PC-3 (cell line): ENCODE results near the gene INPP5D. TPM values are rescaled to one million over a fixed set of nuclear protein-coding genes. Genes with fewer than 3 reads are reported as not detected.

ENCODE experiments used
- ATAC-seq: fragments of 200-7000 bp; cut with Tn5 transposase; 2 replicates; pipeline ENCODE4 v1.9.1; 2020; ENCODE audit warnings: mild to moderate bottlenecking, moderate library complexity
- BruUV-seq: library from RNA; stranded (reverse); fragments of 400-500 nt; replicated peaks from 2 replicates; lab custom pipeline; 2021; lab: Mats Ljungman, UMichigan
- CTCF ChIA-PET: fragments of 300-600 bp; sonication (Branson Sonifier 250); formaldehyde crosslinking; loops from one replicate; lab custom pipeline; 2022; ENCODE audit warnings: antibody characterized with exemption; lab: Charles Lee
- POLR2A ChIA-PET: fragments of 300-600 bp; sonication (Branson Sonifier 250); formaldehyde crosslinking; loops from one replicate; lab custom pipeline; 2022; ENCODE audit warnings: antibody characterized with exemption; ENCODE audit not compliant: unreplicated experiment; lab: Charles Lee
- DNase-seq: peaks from one replicate; pipeline ENCODE4 v3.0.0-alpha.2; 2015
- H2AFZ ChIP-seq: fragments of 300-600 bp; sonication (generic); 2 replicates; pipeline ENCODE4 v1.6.0; 2016; ENCODE audit warnings: antibody characterized with exemption, low read length
- H3F3A ChIP-seq: fragments of 300-600 bp; sonication (generic); one replicate; pipeline ENCODE4 v1.6.0; 2017; ENCODE audit warnings: antibody characterized with exemption, low read length, control low read depth, mild to moderate bottlenecking; ENCODE audit not compliant: unreplicated experiment
- H3K27ac ChIP-seq: fragments of 300-600 bp; sonication (generic); 2 replicates; pipeline ENCODE4 v1.5.1; 2016; ENCODE audit warnings: mild to moderate bottlenecking, low read length
- H3K27me3 ChIP-seq: fragments of 300-600 bp; sonication (generic); 2 replicates; pipeline ENCODE4 v1.6.1; 2016; ENCODE audit warnings: low read length, mixed read lengths
- H3K36me3 ChIP-seq: fragments of 300-600 bp; sonication (generic); 2 replicates; pipeline ENCODE4 v1.6.1; 2016; ENCODE audit warnings: low read depth, mixed run types, low read length, mixed read lengths
- H3K4me1 ChIP-seq: fragments of 300-600 bp; sonication (generic); 2 replicates; pipeline ENCODE4 v1.5.1; 2016; ENCODE audit warnings: low read length; ENCODE audit not compliant: insufficient read depth
- H3K4me2 ChIP-seq: fragments of 300-600 bp; sonication (generic); 2 replicates; pipeline ENCODE4 v1.6.0; 2016; ENCODE audit warnings: low read length
- H3K4me3 ChIP-seq: fragments of 300-600 bp; sonication (generic); 2 replicates; pipeline ENCODE4 v1.5.1; 2016; ENCODE audit warnings: mild to moderate bottlenecking, low read length, mixed read lengths
- H3K79me2 ChIP-seq: fragments of 300-600 bp; sonication (generic); 2 replicates; pipeline ENCODE4 v1.6.1; 2017; ENCODE audit warnings: low read length, mixed read lengths
- H3K9ac ChIP-seq: fragments of 300-600 bp; sonication (generic); 2 replicates; pipeline ENCODE4 v1.6.0; 2016; ENCODE audit warnings: mild to moderate bottlenecking, low read length
- H3K9me2 ChIP-seq: fragments of 300-600 bp; sonication (generic); replicated peaks from 2 replicates; pipeline ENCODE4 v1.6.1; 2016; ENCODE audit warnings: mixed run types, low read length, mixed read lengths
- H3K9me3 ChIP-seq: fragments of 300-600 bp; sonication (generic); 2 replicates; pipeline ENCODE4 v1.6.1; 2016; ENCODE audit warnings: low read length, mixed read lengths
- H4K20me1 ChIP-seq: fragments of 300-600 bp; sonication (generic); 2 replicates; pipeline ENCODE4 v1.6.1; 2016; ENCODE audit warnings: low read length, mixed read lengths
- CTCF ChIP-seq: fragments of 300-600 bp; sonication (generic); conservative IDR thresholded peaks from 2 replicates; pipeline ENCODE4 v1.5.1; 2017; ENCODE audit warnings: antibody characterized with exemption, low read depth, mild to moderate bottlenecking, low read length
- EZH2 ChIP-seq: fragments of 300-600 bp; sonication (generic); IDR thresholded peaks from one replicate; pipeline ENCODE4 v1.6.1; 2017; ENCODE audit warnings: antibody characterized with exemption, mild to moderate bottlenecking, low read length; ENCODE audit not compliant: unreplicated experiment
- EZH2phosphoT487 ChIP-seq: fragments of 300-600 bp; sonication (generic); IDR thresholded peaks from 2 replicates; pipeline ENCODE4 v1.6.1; 2018; ENCODE audit warnings: mild to moderate bottlenecking, antibody characterized with exemption, low read length, borderline replicate concordance
- intact Hi-C: fragments of 100-400 bp; cut with micrococcal nuclease; formaldehyde crosslinking; loops from 2 replicates; pipeline ENCODE4 v1.9.0; 2023
- total RNA-seq: library from RNA; depleted of rRNA; stranded (reverse); fragments of >200 nt; gene quantifications from 2 replicates; pipeline ENCODE4 v1.2.3, GENCODE V29; 2014

INPP5D gene
- total RNA-seq, 1 experiment from 2014 or later: 0.26 TPM

DNA sequence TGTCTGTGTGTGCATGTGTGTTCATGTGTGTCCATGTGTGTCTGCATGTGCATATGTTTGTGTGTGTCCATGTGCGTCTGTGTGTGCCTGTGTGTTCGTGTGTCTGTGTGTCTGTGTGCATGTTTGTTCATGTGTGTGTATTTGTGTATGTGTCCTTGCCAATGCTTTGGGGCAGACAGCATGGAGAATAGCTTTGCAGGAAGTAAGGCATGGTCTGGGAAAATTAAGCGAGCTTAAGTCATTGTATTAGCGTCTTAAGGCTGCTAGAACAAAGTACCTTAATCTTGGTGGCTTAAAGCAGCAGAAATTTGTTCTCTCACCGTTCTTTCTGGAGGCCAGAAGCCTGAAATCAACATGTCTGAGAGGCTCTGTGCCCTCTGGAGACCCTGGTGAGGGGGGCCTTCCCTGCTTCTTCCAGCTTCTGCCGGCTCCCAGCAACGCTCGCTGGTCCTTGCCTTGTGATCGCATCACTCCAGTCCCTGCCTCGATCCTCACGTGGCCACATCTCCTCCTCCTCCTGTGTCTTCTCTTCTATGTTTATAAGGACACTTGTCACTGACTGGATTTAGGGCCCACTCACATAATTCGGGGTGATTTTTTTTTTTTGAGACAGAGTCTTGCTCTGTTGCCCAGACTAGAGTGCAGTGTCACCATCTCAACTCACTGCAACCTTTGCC lies 23.8 kb upstream of the INPP5D start:
- Histone ChIP-seq H3K36me3 (no peaks in the 10 kb centered on the region), H3K27ac (peak overlapping the region; percentile 71), H3K4me3 (no peak overlapping the region), H3K4me1 (peaks cover 55% of the 10 kb centered on the region), H3K79me2 (peaks cover 25% of the 10 kb centered on the region), H3K27me3 (no peaks in the 10 kb centered on the region), H3K9ac (peak overlapping the region; percentile 17; the same call in 1 of the 2 replicates), H3K4me2 (no peak overlapping the region; the same call in 1 of the 2 replicates), H4K20me1 (no peaks in the 10 kb centered on the region), H3F3A (peaks cover 5% of the 10 kb centered on the region), H2AFZ (no peak overlapping the region), H3K9me2 (no peaks in the 10 kb centered on the region), H3K9me3 (no peaks in the 10 kb centered on the region)
- ATAC-seq (no peak), DNase-seq (no peak)
- ChIA-PET POLR2A (no interaction called here), CTCF (no interaction called here)
- no TSS peak for BruUV-seq
- intact Hi-C loops: no loop called here
- TF ChIP-seq CTCF (no peak), EZH2phosphoT487 (no peak), EZH2 (no peak)

- Histone ChIP-seq H3K9me2 (no peaks in the 10 kb centered on the region), H3K79me2 (peaks cover 20% of the 10 kb centered on the region), H3K9me3 (no peaks in the 10 kb centered on the region), H3K27ac (peak overlapping the region; percentile 71), H4K20me1 (no peaks in the 10 kb centered on the region), H3K36me3 (no peaks in the 10 kb centered on the region), H3F3A (peaks cover 5% of the 10 kb centered on the region), H3K4me1 (peaks cover 53% of the 10 kb centered on the region), H3K9ac (no peak overlapping the region), H2AFZ (no peak overlapping the region), H3K4me3 (no peak overlapping the region), H3K27me3 (no peaks in the 10 kb centered on the region), H3K4me2 (peak overlapping the region; percentile 18; the same call in 1 of the 2 replicates)
- intact Hi-C loops: no loop called here
- ChIA-PET CTCF (no interaction called here), POLR2A (no interaction called here)
- DNase-seq (peak; percentile 88), ATAC-seq (no peak)
- TF ChIP-seq CTCF (no peak), EZH2 (no peak), EZH2phosphoT487 (no peak)
- no TSS peak for BruUV-seq
These were observed 23.1 kb upstream of the INPP5D start for GRCh38 chr2:233037078-233037477.

DNA sequence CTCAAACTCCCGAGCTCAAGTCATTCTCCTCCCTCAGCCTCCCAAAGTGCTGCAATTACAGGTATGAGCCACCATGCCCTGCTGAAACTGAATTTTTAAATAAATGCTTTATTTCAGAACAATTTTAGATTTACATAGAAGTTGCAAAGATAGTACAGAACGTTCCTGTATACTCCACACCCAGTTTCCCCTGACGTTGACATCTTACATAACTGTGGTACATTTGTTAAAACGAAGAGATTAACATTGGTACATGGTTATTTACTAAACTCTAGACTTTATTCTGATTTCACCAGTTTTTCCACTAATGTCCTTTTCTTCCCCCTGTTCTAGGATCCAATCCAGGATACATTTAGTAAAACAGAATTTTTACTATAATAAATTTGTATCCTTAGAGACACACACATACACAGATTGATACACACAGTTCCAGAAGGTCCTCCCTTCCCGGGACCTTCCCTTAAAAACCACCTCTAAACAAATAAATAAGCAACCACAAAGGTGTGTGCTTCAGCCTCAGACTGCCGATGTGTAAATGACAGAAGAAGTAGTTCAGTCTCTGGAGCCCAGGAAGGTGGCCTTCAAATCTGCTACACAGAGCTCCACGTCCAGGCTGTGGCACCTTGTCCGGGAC lies 20.8 kb upstream of the INPP5D start:
- BruUV-seq: no TSS peak
- no peak overlapping the region for H3K9ac ChIP-seq
- H2AFZ ChIP-seq: no peak overlapping the region
- H4K20me1 ChIP-seq: no peaks in the 10 kb centered on the region
- H3K27me3 ChIP-seq: no peaks in the 10 kb centered on the region
- ATAC-seq (no peak), DNase-seq (no peak)
- no peak overlapping the region for H3K27ac ChIP-seq
- H3K4me1 ChIP-seq: peaks cover 31% of the 10 kb centered on the region
- H3K4me2 ChIP-seq: no peak overlapping the region
- no peaks in the 10 kb centered on the region for H3K9me3 ChIP-seq
- H3K4me3 ChIP-seq: no peak overlapping the region
- peaks cover under 1% of the 10 kb centered on the region for H3F3A ChIP-seq
- H3K9me2 ChIP-seq: no peaks in the 10 kb centered on the region
- TF ChIP-seq EZH2phosphoT487: no peak
- TF ChIP-seq EZH2: no peak
- TF ChIP-seq CTCF: no peak
- H3K79me2 ChIP-seq: peaks cover 19% of the 10 kb centered on the region
- intact Hi-C loops: no loop called here
- no peaks in the 10 kb centered on the region for H3K36me3 ChIP-seq
- ChIA-PET CTCF (no interaction called here), POLR2A (no interaction called here)
